ENCODE measurements around the gene PGK1.
"Not testable (repeated sequence)": the region's sequence is repeated elsewhere in the genome, so short reads cannot be mapped to it uniquely, and the experiment has no call there.

Gene PGK1

GRCh38 chrX:78116365-78116764 lies 12.3 kb downstream of the PGK1 start:
- DNase-seq (ENCODE audit: low read depth): no peak

- DNase-seq (ENCODE audit: low read depth): no peak
These were observed 12.7 kb downstream of the PGK1 start for GRCh38 chrX:78116766-78117165.

GRCh38 chrX:78118628-78119027 lies 14.6 kb downstream of the PGK1 start:
- DNase-seq (ENCODE audit: low read depth): no peak

- no peak for DNase-seq (ENCODE audit: low read depth)
These were observed 15.6 kb downstream of the PGK1 start for GRCh38 chrX:78119521-78120227.

- DNase-seq (ENCODE audit: low read depth): peak; percentile 26
These were observed 19.1 kb downstream of the PGK1 start for GRCh38 chrX:78123190-78123589.

- DNase-seq (ENCODE audit: low read depth): no peak
These were observed 20.3 kb downstream of the PGK1 start for GRCh38 chrX:78124307-78124706.

GRCh38 chrX:78125148-78125547 lies 21.1 kb downstream of the PGK1 start:
- no peak for DNase-seq (ENCODE audit: low read depth)

- not testable (repeated sequence) for DNase-seq (ENCODE audit: low read depth)
These were observed 21.7 kb downstream of the PGK1 start for GRCh38 chrX:78125781-78126180.

GRCh38 chrX:78129714-78130113 lies 25.7 kb downstream of the PGK1 start:
- DNase-seq (ENCODE audit: low read depth): no peak

GRCh38 chrX:78130396-78130795 lies 26.3 kb downstream of the PGK1 start:
- DNase-seq (ENCODE audit: low read depth): no peak

- DNase-seq (ENCODE audit: low read depth): no peak
These were observed 27.1 kb downstream of the PGK1 start for GRCh38 chrX:78131117-78131516.

- no peak for DNase-seq (ENCODE audit: low read depth)
These were observed 29.4 kb downstream of the PGK1 start for GRCh38 chrX:78133238-78133960.

- DNase-seq (ENCODE audit: low read depth): peak; percentile 76
These were observed 35.4 kb downstream of the PGK1 start, which contains the start of gene TAF9B for GRCh38 chrX:78139160-78140123. TAF9B (minus strand) TSS chrX:78139650; CDS start chrX:78139611, 39 bp downstream.

GRCh38 chrX:78140206-78140605 lies 36.2 kb downstream of the PGK1 start:
- DNase-seq (ENCODE audit: low read depth): no peak

GRCh38 chrX:78147002-78147540 lies 43.0 kb downstream of the PGK1 start:
- DNase-seq (ENCODE audit: low read depth): not testable (repeated sequence)

GRCh38 chrX:78157373-78157772 lies 53.3 kb downstream of the PGK1 start:
- DNase-seq (ENCODE audit: low read depth): not testable (repeated sequence)

- DNase-seq (ENCODE audit: low read depth): not testable (repeated sequence)
These were observed 53.8 kb downstream of the PGK1 start for GRCh38 chrX:78157846-78158245.

GRCh38 chrX:78160711-78161110 lies 56.7 kb downstream of the PGK1 start:
- DNase-seq (ENCODE audit: low read depth): not testable (repeated sequence)

GRCh38 chrX:78163175-78163574 lies 59.1 kb downstream of the PGK1 start:
- not testable (repeated sequence) for DNase-seq (ENCODE audit: low read depth)

GRCh38 chrX:78165425-78165824 lies 61.4 kb downstream of the PGK1 start:
- no peak for DNase-seq (ENCODE audit: low read depth)

GRCh38 chrX:78168065-78168464 lies 64.0 kb downstream of the PGK1 start:
- no peak for DNase-seq (ENCODE audit: low read depth)
